ENCODE data around the gene KLHL6. TPM values are rescaled to one million over a fixed set of nuclear protein-coding genes. Genes with fewer than 3 reads are reported as not detected.

The KLHL6 gene
- total and polyA plus RNA-seq, 10 of the 15 experiments (the other 5 are each of a cell fraction or from before 2014, with no cell fraction given): 4.0 to 91.8 (median 24.4) TPM

GRCh38 chr3:183591881-183592521 lies 36.5 kb upstream of the KLHL6 start (continued):
- TF ChIP-seq FOXM1 (IDR thresholded peaks at IDR 0.05; ENCODE audit: low read depth, low read length): peak; percentile 63; the same call in 1 of the 2 replicates
- TF ChIP-seq EP300 (IDR thresholded peaks at IDR 0.05; ENCODE audit: borderline replicate concordance in 1 of 2, control insufficient read depth in 1 of 2, low read depth in 2 of 2, low read length in 2 of 2): peak; percentile 27 to 84; a peak in 3 of 4 replicates
- peak; percentile 75 to 87 for TF ChIP-seq IKZF2 (IDR thresholded peaks at IDR 0.05)
- peak; percentile 89; the same call in 1 of the 2 replicates for TF ChIP-seq TBL1XR1 (IDR thresholded peaks at IDR 0.05; ENCODE audit: low read depth, low read length)
- TF ChIP-seq STAT1 (conservative IDR thresholded peaks at IDR 0.05): no peak
- TF ChIP-seq ESRRA (IDR thresholded peaks at IDR 0.05; ENCODE audit: low read length): no peak
- TF ChIP-seq BCL11A (IDR thresholded peaks at IDR 0.05; ENCODE audit: low read depth, low read length): peak; percentile 57; the same call in 1 of the 2 replicates
- TF ChIP-seq SUZ12 (IDR thresholded peaks at IDR 0.05; ENCODE audit: unreplicated experiment): no peak
- peak in 1 of 2 experiments; percentile 50; a peak in 3 of 4 replicates for TF ChIP-seq BHLHE40 (IDR thresholded peaks at IDR 0.05; ENCODE audit: borderline replicate concordance in 1 of 2, low read depth in 2 of 2, low read length in 1 of 2)
- TF ChIP-seq IRF4 (IDR thresholded peaks at IDR 0.05; ENCODE audit: low read depth, low read length): peak; percentile 69
- no peak for TF ChIP-seq CBX3 (IDR thresholded peaks at IDR 0.05; ENCODE audit: borderline replicate concordance, low read depth)
- no peak for TF ChIP-seq ZNF274 (IDR thresholded peaks at IDR 0.05; ENCODE audit: insufficient read depth, insufficient read length)
- no peak for TF ChIP-seq CBFB (IDR thresholded peaks at IDR 0.05; ENCODE audit: low read depth)
- TF ChIP-seq YY1 (IDR thresholded peaks at IDR 0.05; ENCODE audit: low read depth, low read length): no peak
- TF ChIP-seq MXI1 (IDR thresholded peaks at IDR 0.05; ENCODE audit: low read depth, low read length): peak; percentile 65
- TF ChIP-seq RB1 (IDR thresholded peaks at IDR 0.05; ENCODE audit: borderline replicate concordance): no peak
- TF ChIP-seq CEBPZ (IDR thresholded peaks at IDR 0.05; ENCODE audit: low read depth, low read length): no peak
- TF ChIP-seq YBX1 (IDR thresholded peaks at IDR 0.05): no peak
- TF ChIP-seq ATF7 (IDR thresholded peaks at IDR 0.05; ENCODE audit: low read depth): peak; percentile 83
- TF ChIP-seq, protein P1, sequence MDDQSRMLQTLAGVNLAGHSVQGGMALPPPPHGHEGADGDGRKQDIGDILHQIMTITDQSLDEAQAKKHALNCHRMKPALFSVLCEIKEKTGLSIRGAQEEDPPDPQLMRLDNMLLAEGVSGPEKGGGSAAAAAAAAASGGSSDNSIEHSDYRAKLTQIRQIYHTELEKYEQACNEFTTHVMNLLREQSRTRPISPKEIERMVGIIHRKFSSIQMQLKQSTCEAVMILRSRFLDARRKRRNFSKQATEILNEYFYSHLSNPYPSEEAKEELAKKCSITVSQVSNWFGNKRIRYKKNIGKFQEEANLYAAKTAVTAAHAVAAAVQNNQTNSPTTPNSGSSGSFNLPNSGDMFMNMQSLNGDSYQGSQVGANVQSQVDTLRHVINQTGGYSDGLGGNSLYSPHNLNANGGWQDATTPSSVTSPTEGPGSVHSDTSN (IDR thresholded peaks at IDR 0.05; ENCODE audit: insufficient replicate concordance, low read depth, low read length): no peak
- no peak for TF ChIP-seq ELK1 (IDR thresholded peaks at IDR 0.05; ENCODE audit: low read depth, low read length)
- peak; percentile 73 for TF ChIP-seq PML (IDR thresholded peaks at IDR 0.05; ENCODE audit: low read length)
- TF ChIP-seq, protein P2, sequence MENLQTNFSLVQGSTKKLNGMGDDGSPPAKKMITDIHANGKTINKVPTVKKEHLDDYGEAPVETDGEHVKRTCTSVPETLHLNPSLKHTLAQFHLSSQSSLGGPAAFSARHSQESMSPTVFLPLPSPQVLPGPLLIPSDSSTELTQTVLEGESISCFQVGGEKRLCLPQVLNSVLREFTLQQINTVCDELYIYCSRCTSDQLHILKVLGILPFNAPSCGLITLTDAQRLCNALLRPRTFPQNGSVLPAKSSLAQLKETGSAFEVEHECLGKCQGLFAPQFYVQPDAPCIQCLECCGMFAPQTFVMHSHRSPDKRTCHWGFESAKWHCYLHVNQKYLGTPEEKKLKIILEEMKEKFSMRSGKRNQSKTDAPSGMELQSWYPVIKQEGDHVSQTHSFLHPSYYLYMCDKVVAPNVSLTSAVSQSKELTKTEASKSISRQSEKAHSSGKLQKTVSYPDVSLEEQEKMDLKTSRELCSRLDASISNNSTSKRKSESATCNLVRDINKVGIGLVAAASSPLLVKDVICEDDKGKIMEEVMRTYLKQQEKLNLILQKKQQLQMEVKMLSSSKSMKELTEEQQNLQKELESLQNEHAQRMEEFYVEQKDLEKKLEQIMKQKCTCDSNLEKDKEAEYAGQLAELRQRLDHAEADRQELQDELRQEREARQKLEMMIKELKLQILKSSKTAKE (IDR thresholded peaks at IDR 0.05; ENCODE audit: low read depth, poor library complexity, severe bottlenecking): peak; percentile 91
